Smooth muscle cell (in vitro differentiated cells): ENCODE results near the gene SLAMF9. TPM values are rescaled to one million over a fixed set of nuclear protein-coding genes. Genes with fewer than 3 reads are reported as not detected.

Source experiments
- DNase-seq: peaks from one replicate; lab custom pipeline; 2025; ENCODE audit not compliant: unreplicated experiment; lab: John Stamatoyannopoulos, UW
- H2AFZ ChIP-seq: fragments of 200-600 bp; sonication (generic); 2 replicates; pipeline ENCODE4 v1.6.0; 2016; ENCODE audit warnings: antibody characterized with exemption, low read depth, mild to moderate bottlenecking
- H3F3A ChIP-seq: fragments of 200-600 bp; sonication (generic); 2 replicates; pipeline ENCODE4 v1.6.0; 2017; ENCODE audit warnings: antibody characterized with exemption, low read depth
- H3K27ac ChIP-seq: fragments of 200-600 bp; sonication (generic); 2 replicates; pipeline ENCODE4 v1.5.1; 2016; ENCODE audit warnings: low read depth, mild to moderate bottlenecking
- H3K27me3 ChIP-seq: fragments of 200-600 bp; sonication (generic); 2 replicates; pipeline ENCODE4 v1.6.1; 2016; ENCODE audit warnings: low read depth, mild to moderate bottlenecking
- H3K36me3 ChIP-seq: fragments of 200-600 bp; sonication (generic); 2 replicates; pipeline ENCODE4 v1.5.1; 2016; ENCODE audit warnings: low read depth
- H3K4me1 ChIP-seq: fragments of 200-600 bp; sonication (generic); 2 replicates; pipeline ENCODE4 v1.5.1; 2016; ENCODE audit warnings: low read depth
- H3K4me2 ChIP-seq: fragments of 200-600 bp; sonication (generic); 2 replicates; pipeline ENCODE4 v1.6.0; 2016; ENCODE audit warnings: mild to moderate bottlenecking
- H3K4me3 ChIP-seq: fragments of 200-600 bp; sonication (generic); 2 replicates; pipeline ENCODE4 v1.5.1; 2016; ENCODE audit warnings: mild to moderate bottlenecking
- H3K79me2 ChIP-seq: fragments of 200-600 bp; sonication (generic); 2 replicates; pipeline ENCODE4 v1.6.0; 2016; ENCODE audit warnings: low read depth, mild to moderate bottlenecking
- H3K9ac ChIP-seq: fragments of 200-600 bp; sonication (generic); 2 replicates; pipeline ENCODE4 v1.6.0; 2016; ENCODE audit warnings: low read depth
- H3K9me3 ChIP-seq: fragments of 200-600 bp; sonication (generic); replicated peaks from 2 replicates; pipeline ENCODE4 v1.5.1; 2016; ENCODE audit warnings: low read depth
- H4K20me1 ChIP-seq: fragments of 200-600 bp; sonication (generic); 2 replicates; pipeline ENCODE4 v1.6.0; 2016; ENCODE audit warnings: low read depth
- CTCF ChIP-seq: fragments of 200-600 bp; sonication (generic); IDR thresholded peaks from 2 replicates; pipeline ENCODE4 v1.5.1; 2017; ENCODE audit warnings: borderline replicate concordance, mild to moderate bottlenecking, antibody characterized with exemption; ENCODE audit not compliant: insufficient read depth, poor library complexity, severe bottlenecking
- WGBS: methylation state at CpG from one replicate; pipeline ENCODE4 v1.1.7; 2016; ENCODE audit warnings: low lambda C conversion rate; 5-methylcytosine and 5-hydroxymethylcytosine counted together
- polyA plus RNA-seq: library from polyadenylated mRNA; unstranded; fragments of >200 nt; fragmentation: Nextera tagmentation; extraction: Ambion mirVana; gene quantifications from 2 replicates; pipeline ENCODE4 v1.2.1, GENCODE V29; 2016
- total RNA-seq: library from RNA; depleted of rRNA; stranded (reverse); fragments of >200 nt; gene quantifications from 2 replicates; pipeline ENCODE4 v1.2.3, GENCODE V29; 2014

SLAMF9 gene
- total and polyA plus RNA-seq, 2 experiments from 2014 or later, result 1.3 to 2.1 TPM

- Histone ChIP-seq H3K27ac (no peak overlapping the region), H3K27me3 (no peaks in the 10 kb centered on the region), H3K4me2 (no peak overlapping the region), H3K36me3 (no peaks in the 10 kb centered on the region), H3K9me3 (no peaks in the 10 kb centered on the region), H3K4me1 (peaks cover 23% of the 10 kb centered on the region), H3F3A (no peaks in the 10 kb centered on the region), H4K20me1 (no peaks in the 10 kb centered on the region), H2AFZ (no peak overlapping the region), H3K9ac (no peak overlapping the region), H3K4me3 (no peak overlapping the region), H3K79me2 (no peaks in the 10 kb centered on the region)
- TF ChIP-seq CTCF, result no peak
- WGBS, result 69% methylated on average over 4 of the region's 4 CpGs
- DNase-seq, result no peak
These were observed 18.2 kb downstream of the SLAMF9 start for GRCh38 chr1:159935719-159936272.

- WGBS, result 95% methylated on average over 11 of the region's 11 CpGs
- no peaks in the 10 kb centered on the region for H3K79me2 ChIP-seq
- no peak for DNase-seq
- peaks cover 19% of the 10 kb centered on the region for H3K4me1 ChIP-seq
- H3K27ac ChIP-seq, result no peak overlapping the region
- TF ChIP-seq CTCF, result no peak
- no peaks in the 10 kb centered on the region for H4K20me1 ChIP-seq
- no peaks in the 10 kb centered on the region for H3K9me3 ChIP-seq
- H3K4me3 ChIP-seq, result no peak overlapping the region
- no peak overlapping the region for H2AFZ ChIP-seq
- no peak overlapping the region for H3K9ac ChIP-seq
- H3F3A ChIP-seq, result no peaks in the 10 kb centered on the region
- no peaks in the 10 kb centered on the region for H3K36me3 ChIP-seq
- H3K27me3 ChIP-seq, result no peaks in the 10 kb centered on the region
- H3K4me2 ChIP-seq, result no peak overlapping the region
These were observed 18.7 kb downstream of the SLAMF9 start for GRCh38 chr1:159935305-159935704.

- H3K27me3 ChIP-seq, result no peaks in the 10 kb centered on the region
- DNase-seq, result no peak
- no peak overlapping the region for H2AFZ ChIP-seq
- H3K36me3 ChIP-seq, result no peaks in the 10 kb centered on the region
- H3K9me3 ChIP-seq, result no peaks in the 10 kb centered on the region
- H3K27ac ChIP-seq, result no peak overlapping the region
- WGBS, result 96% methylated on average over 14 of the region's 14 CpGs
- H3K4me1 ChIP-seq, result peaks cover 18% of the 10 kb centered on the region
- no peaks in the 10 kb centered on the region for H3F3A ChIP-seq
- no peaks in the 10 kb centered on the region for H4K20me1 ChIP-seq
- no peak for TF ChIP-seq CTCF
- no peak overlapping the region for H3K4me3 ChIP-seq
- H3K79me2 ChIP-seq, result no peaks in the 10 kb centered on the region
- no peak overlapping the region for H3K4me2 ChIP-seq
- H3K9ac ChIP-seq, result no peak overlapping the region
These were observed 19.6 kb downstream of the SLAMF9 start for GRCh38 chr1:159934136-159935039.

GRCh38 chr1:159933347-159933746 lies 20.7 kb downstream of the SLAMF9 start:
- Histone ChIP-seq H3K9ac (no peak overlapping the region), H3F3A (no peaks in the 10 kb centered on the region), H3K4me2 (no peak overlapping the region), H4K20me1 (no peaks in the 10 kb centered on the region), H3K36me3 (no peaks in the 10 kb centered on the region), H3K4me3 (no peak overlapping the region), H3K9me3 (no peaks in the 10 kb centered on the region), H2AFZ (no peak overlapping the region), H3K4me1 (peaks cover 15% of the 10 kb centered on the region), H3K27ac (no peak overlapping the region), H3K27me3 (no peaks in the 10 kb centered on the region), H3K79me2 (no peaks in the 10 kb centered on the region)
- TF ChIP-seq CTCF, result no peak
- WGBS, result 68% methylated on average over 4 of the region's 4 CpGs
- DNase-seq, result no peak
